CD4-positive, alpha-beta memory T cell (primary cell): ENCODE data around the gene ASMT. TPM values are rescaled to one million over a fixed set of nuclear protein-coding genes. Genes with fewer than 3 reads are reported as not detected.
"Not testable (repeated sequence)": the region's sequence is repeated elsewhere in the genome, so short reads cannot be mapped to it uniquely, and the experiment has no call there.

ENCODE experiments used
- CTCF ChIA-PET: fragments of 350-600 bp; sonication (Branson Sonifier 250); formaldehyde crosslinking; loops from one replicate; lab custom pipeline; 2021; ENCODE audit warnings: inconsistent platforms; ENCODE audit not compliant: partially characterized antibody; lab: Charles Lee
- POLR2A ChIA-PET: fragments of 350-600 bp; sonication (Branson Sonifier 250); formaldehyde crosslinking; loops from one replicate; lab custom pipeline; 2021; ENCODE audit not compliant: partially characterized antibody; lab: Charles Lee
- DNase-seq, 5 donors: peaks; one replicate each; pipeline versions ENCODE4 v3.0.0 to v3.0.0-alpha.2; 2020 to 2022; ENCODE audit warnings: mixed read lengths in 1 of 5
- H3K27ac ChIP-seq: one replicate; pipeline ENCODE4 v1.7.0; 2013; ENCODE audit warnings: low read depth, low read length
- H3K27me3 ChIP-seq: 2 replicates; pipeline ENCODE4 v1.7.0; 2013; ENCODE audit warnings: mild to moderate bottlenecking, low read length, moderate library complexity; ENCODE audit not compliant: insufficient read depth
- H3K36me3 ChIP-seq: 2 replicates; pipeline ENCODE4 v1.7.0; 2013; ENCODE audit warnings: mild to moderate bottlenecking, low read length, moderate library complexity; ENCODE audit not compliant: insufficient read depth
- H3K4me1 ChIP-seq: 2 replicates; pipeline ENCODE4 v1.7.0; 2013; ENCODE audit warnings: mild to moderate bottlenecking, low read length, moderate library complexity; ENCODE audit not compliant: insufficient read depth
- H3K4me3 ChIP-seq, 2 donors: one replicate each; pipeline ENCODE4 v1.7.0; 2013; ENCODE audit warnings: low read length in 2 of 2, mild to moderate bottlenecking in 1 of 2
- H3K9me3 ChIP-seq, 2 donors: one replicate each; pipeline ENCODE4 v1.7.0; 2013; ENCODE audit warnings: low read length in 2 of 2, control low read depth in 1 of 2; ENCODE audit not compliant: control insufficient read depth in 1 of 2
- H3K27ac Mint-ChIP-seq, 7 donors: one replicate each; pipeline ENCODE4 v1.8.0; 2020 to 2021; ENCODE audit warnings: mixed read lengths in 7 of 7, mild to moderate bottlenecking in 6 of 7, inconsistent platforms in 3 of 7, moderate library complexity in 3 of 7
- H3K27me3 Mint-ChIP-seq, 2 donors: one replicate each; pipeline ENCODE4 v1.8.0; 2020 to 2021; ENCODE audit warnings: mixed read lengths in 2 of 2
- H3K36me3 Mint-ChIP-seq, 2 donors: one replicate each; pipeline ENCODE4 v1.8.0; 2020 to 2021; ENCODE audit warnings: mixed read lengths in 2 of 2, inconsistent platforms in 1 of 2, mild to moderate bottlenecking in 1 of 2
- H3K4me1 Mint-ChIP-seq, 4 donors: one replicate each; pipeline ENCODE4 v1.8.0; 2020 to 2021; ENCODE audit warnings: mixed read lengths in 4 of 4, mild to moderate bottlenecking in 1 of 4
- H3K4me3 Mint-ChIP-seq, 8 donors: one replicate each; pipeline ENCODE4 v1.8.0; 2020 to 2021; ENCODE audit warnings: mixed read lengths in 8 of 8, mild to moderate bottlenecking in 7 of 8, moderate library complexity in 6 of 8, inconsistent platforms in 3 of 8
- H3K9me3 Mint-ChIP-seq, 8 donors: one replicate each; pipeline ENCODE4 v1.8.0; 2020 to 2021; ENCODE audit warnings: mixed read lengths in 8 of 8, mild to moderate bottlenecking in 5 of 8, inconsistent platforms in 3 of 8, moderate library complexity in 1 of 8
- intact Hi-C: fragments of 100-400 bp; cut with micrococcal nuclease; formaldehyde crosslinking; loops from one replicate; pipeline ENCODE4 v1.15.1; 2023
- polyA plus RNA-seq, 2 donors: library from polyadenylated mRNA; unstranded; fragments of 300-500 nt; fragmentation: Illumina TruSeq; gene quantifications; one replicate each; pipeline ENCODE4 v1.2.3, GENCODE V29; 2021
- total RNA-seq, 2 experiments: library from RNA; stranded (reverse); gene quantifications; one replicate each; pipeline ENCODE4 v1.2.3, GENCODE V29; 2021

Gene ASMT
- total and polyA plus RNA-seq, 4 experiments from 2014 or later, result 0.35 to 1.0 TPM; not detected in 2

- ChIA-PET CTCF (no interaction called here), POLR2A (no interaction called here)
- Histone ChIP-seq H3K4me1 (no peaks in the 10 kb centered on the region), H3K4me3 (no peak overlapping the region), H3K36me3 (no peaks in the 10 kb centered on the region), H3K27me3 (no peaks in the 10 kb centered on the region), H3K27ac (no peak overlapping the region), H3K9me3 (no peaks in the 10 kb centered on the region)
- Mint-ChIP-seq H3K4me1 (peaks cover 4 to 9% (median 7%) of the 10 kb centered on the region in 4 donors), H3K4me3 (no peak overlapping the region), H3K9me3 (no peaks in the 10 kb centered on the region), H3K27me3 (no peaks in the 10 kb centered on the region), H3K27ac (no peak overlapping the region), H3K36me3 (peaks cover 15 to 17% of the 10 kb centered on the region in 2 donors)
- peak in 4 of 5 donors; percentile 32 to 52 (median 44) for DNase-seq
- intact Hi-C loops, result loop anchor here (1.0 kb wide), 1 partner anchor 920 kb away; no protein-coding TSS in a partner anchor
These were observed 58.5 kb downstream of the ASMT start for GRCh38 chrX:1673337-1673736.

- intact Hi-C loops, result no loop called here
These were observed 62.0 kb downstream of the ASMT start for GRCh38 chrX:1676866-1677265.

DNA sequence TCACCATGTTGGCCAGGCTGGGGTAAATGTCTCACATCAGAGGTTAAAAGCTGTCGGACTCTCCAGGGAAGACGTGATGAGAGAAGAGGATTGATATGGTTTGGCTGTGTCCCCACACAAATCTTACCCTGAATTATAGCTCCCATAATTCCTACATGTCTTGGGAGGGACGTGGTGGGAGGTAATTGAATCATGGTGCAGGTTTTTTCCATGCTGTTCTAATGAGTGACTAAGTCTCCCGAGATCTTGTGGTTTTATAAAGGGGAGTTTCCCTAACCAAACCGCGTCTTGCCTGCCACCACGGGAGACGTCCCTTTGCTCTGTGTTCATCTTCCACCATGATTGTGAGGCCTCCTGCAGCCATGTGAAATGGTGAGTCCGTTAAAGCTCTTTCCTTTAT, 64.4 kb downstream of the ASMT start:
- no peaks in the 10 kb centered on the region for H3K27me3 ChIP-seq
- Mint-ChIP-seq H3K4me3 (no peak overlapping the region), H3K27ac (peak overlapping the region in 6 of 7 donors; percentile 31 to 82 (median 74)), H3K4me1 (peaks cover 12 to 41% (median 26%) of the 10 kb centered on the region in 4 donors), H3K27me3 (no peaks in the 10 kb centered on the region), H3K36me3 (peaks cover 5 to 6% of the 10 kb centered on the region in 2 donors), H3K9me3 (peaks cover 0 to 10% (median 0%) of the 10 kb centered on the region in 8 donors)
- POLR2A ChIA-PET, result no interaction called here
- DNase-seq, result peak in 2 of 5 donors; percentile 27 to 58
- H3K36me3 ChIP-seq, result no peaks in the 10 kb centered on the region
- intact Hi-C loops, result no loop called here
- H3K4me1 ChIP-seq, result peaks cover 9% of the 10 kb centered on the region
- no peak overlapping the region for H3K27ac ChIP-seq
- H3K4me3 ChIP-seq, result no peak overlapping the region
- no peaks in the 10 kb centered on the region for H3K9me3 ChIP-seq
- CTCF ChIA-PET, result no interaction called here

More at GRCh38 chrX:1676866-1677265, 62.0 kb downstream of the ASMT start:
- peaks cover 6% of the 10 kb centered on the region for H3K4me1 ChIP-seq
- ChIA-PET CTCF (no interaction called here), POLR2A (no interaction called here)
- Mint-ChIP-seq H3K36me3 (peaks cover 6 to 9% of the 10 kb centered on the region in 2 donors), H3K9me3 (peaks cover 0 to 6% (median 0%) of the 10 kb centered on the region in 8 donors), H3K4me3 (no peak overlapping the region), H3K4me1 (peaks cover 9 to 30% (median 14%) of the 10 kb centered on the region in 4 donors), H3K27ac (peak overlapping the region in 1 of 7 donors; percentile 62), H3K27me3 (no peaks in the 10 kb centered on the region)
- H3K4me3 ChIP-seq, result no peak overlapping the region
- no peak for DNase-seq
- H3K36me3 ChIP-seq, result no peaks in the 10 kb centered on the region
- no peaks in the 10 kb centered on the region for H3K9me3 ChIP-seq
- H3K27ac ChIP-seq, result no peak overlapping the region
- H3K27me3 ChIP-seq, result no peaks in the 10 kb centered on the region

DNA sequence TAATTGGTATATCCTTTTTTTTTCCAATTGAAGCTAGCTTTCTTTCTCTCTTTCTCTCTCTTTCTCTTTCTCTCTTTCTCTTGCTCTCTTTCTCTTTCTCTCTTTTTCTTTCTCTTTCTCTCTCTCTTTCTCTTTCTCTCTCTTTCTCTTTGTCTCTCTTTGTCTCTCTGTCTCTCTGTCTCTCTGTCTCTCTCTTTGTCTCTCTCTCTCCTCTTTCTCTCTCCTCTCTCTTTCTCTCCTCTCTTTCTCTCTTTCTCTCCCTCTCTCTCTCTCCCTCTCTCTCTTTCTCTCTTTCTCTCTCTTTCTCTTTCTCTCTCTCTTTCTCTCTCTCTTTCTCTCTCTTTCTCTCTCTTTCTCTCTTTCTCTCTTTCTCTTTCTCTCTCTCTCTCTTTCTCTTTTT, 66.6 kb downstream of the ASMT start:
- Histone ChIP-seq H3K36me3 (no peaks in the 10 kb centered on the region), H3K9me3 (no peaks in the 10 kb centered on the region), H3K27ac (no peak overlapping the region), H3K4me3 (no peak overlapping the region), H3K27me3 (no peaks in the 10 kb centered on the region), H3K4me1 (peaks cover 9% of the 10 kb centered on the region)
- Mint-ChIP-seq H3K27me3 (no peaks in the 10 kb centered on the region), H3K27ac (peak overlapping the region in 6 of 7 donors; percentile 60 to 93 (median 84)), H3K9me3 (peaks cover 0 to 10% (median 0%) of the 10 kb centered on the region in 8 donors), H3K4me1 (peaks cover 12 to 41% (median 26%) of the 10 kb centered on the region in 4 donors), H3K4me3 (no peak overlapping the region), H3K36me3 (peaks cover 6 to 9% of the 10 kb centered on the region in 2 donors)
- POLR2A ChIA-PET, result no interaction called here
- CTCF ChIA-PET, result no interaction called here
- intact Hi-C loops, result no loop called here
- no peak for DNase-seq

- Mint-ChIP-seq H3K4me1 (peaks cover 12 to 41% (median 26%) of the 10 kb centered on the region in 4 donors), H3K27ac (peak overlapping the region; percentile 67 to 93 (median 80)), H3K9me3 (peaks cover 0 to 10% (median 0%) of the 10 kb centered on the region in 8 donors), H3K36me3 (peaks cover 7 to 13% of the 10 kb centered on the region in 2 donors), H3K4me3 (peak overlapping the region in 4 of 8 donors; percentile 19 to 83 (median 48))
- H3K4me3 ChIP-seq, H3K27ac ChIP-seq, H3K4me1 ChIP-seq, H3K27me3 ChIP-seq, POLR2A ChIA-PET, intact Hi-C loops, H3K27me3 Mint-ChIP-seq, H3K36me3 ChIP-seq, H3K9me3 ChIP-seq, CTCF ChIA-PET: not testable (repeated sequence)
- DNase-seq, result peak in 3 of 5 donors; percentile 22 to 30 (median 29)
These were observed 67.0 kb downstream of the ASMT start for GRCh38 chrX:1681856-1682255.

GRCh38 chrX:1682501-1682900, 67.6 kb downstream of the ASMT start:
- H3K4me1 ChIP-seq, H3K27ac ChIP-seq, DNase-seq, H3K4me3 ChIP-seq, intact Hi-C loops, CTCF ChIA-PET, H3K27me3 Mint-ChIP-seq, H3K36me3 ChIP-seq, POLR2A ChIA-PET, H3K27me3 ChIP-seq, H3K9me3 ChIP-seq: not testable (repeated sequence)
- peaks cover 7 to 14% of the 10 kb centered on the region in 2 donors for H3K36me3 Mint-ChIP-seq
- peaks cover 12 to 41% (median 26%) of the 10 kb centered on the region in 4 donors for H3K4me1 Mint-ChIP-seq
- peak overlapping the region in 5 of 7 donors; percentile 72 to 93 (median 89) for H3K27ac Mint-ChIP-seq
- H3K4me3 Mint-ChIP-seq, result peak overlapping the region in 5 of 8 donors; percentile 19 to 83 (median 45)
- peaks cover 0 to 10% (median 0%) of the 10 kb centered on the region in 8 donors for H3K9me3 Mint-ChIP-seq

DNA sequence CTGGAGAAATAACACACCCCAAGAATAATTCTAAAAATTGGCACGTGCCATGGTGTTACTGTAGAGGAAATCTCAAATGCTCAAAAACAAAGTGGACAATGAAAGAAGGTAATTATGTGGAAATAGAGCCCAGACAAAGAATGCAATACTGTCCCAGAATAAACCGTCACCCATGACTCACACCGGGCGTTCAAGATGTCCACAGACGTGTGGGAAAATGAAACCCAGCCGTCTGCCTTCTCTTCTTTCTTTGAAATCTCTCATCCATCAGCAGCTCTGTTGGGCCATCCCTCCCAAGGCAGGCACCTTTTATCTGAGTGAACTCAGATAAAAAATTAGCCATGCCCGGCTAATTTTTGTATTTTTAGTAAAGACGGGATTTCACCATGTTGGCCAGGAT, 70.0 kb downstream of the ASMT start:
- H3K4me3 ChIP-seq, H3K4me1 ChIP-seq, H3K27me3 Mint-ChIP-seq, intact Hi-C loops, H3K4me3 Mint-ChIP-seq, POLR2A ChIA-PET, H3K9me3 ChIP-seq, H3K36me3 ChIP-seq, CTCF ChIA-PET, H3K27ac ChIP-seq, H3K27me3 ChIP-seq, DNase-seq, H3K27ac Mint-ChIP-seq: not testable (repeated sequence)
- H3K4me1 Mint-ChIP-seq, result peaks cover 7 to 27% (median 15%) of the 10 kb centered on the region in 4 donors
- H3K36me3 Mint-ChIP-seq, result peaks cover 2 to 19% of the 10 kb centered on the region in 2 donors
- peaks cover 0 to 10% (median 0%) of the 10 kb centered on the region in 8 donors for H3K9me3 Mint-ChIP-seq
